Measurements from ENCODE around the gene SPINK9.

DNA sequence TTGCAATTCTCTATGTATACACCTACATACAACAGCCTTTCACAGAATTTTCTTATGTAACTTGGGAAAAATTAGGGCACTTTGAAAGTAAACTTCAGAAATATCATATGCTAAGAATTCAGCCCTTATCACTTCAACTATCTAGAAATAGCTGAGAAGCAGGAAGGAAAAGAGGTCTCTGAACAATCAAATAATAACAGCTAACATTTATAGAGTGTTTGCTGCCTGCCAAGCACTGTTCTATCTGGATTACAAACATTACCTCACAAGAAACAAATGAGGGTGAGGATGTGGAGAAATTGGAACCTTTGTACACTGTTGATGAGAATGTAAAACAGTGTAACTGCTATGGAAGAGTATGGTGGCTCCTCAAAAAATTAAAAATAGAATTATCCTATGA lies 44.0 kb downstream of the SPINK9 start:
- TF ChIP-seq, protein P1, sequence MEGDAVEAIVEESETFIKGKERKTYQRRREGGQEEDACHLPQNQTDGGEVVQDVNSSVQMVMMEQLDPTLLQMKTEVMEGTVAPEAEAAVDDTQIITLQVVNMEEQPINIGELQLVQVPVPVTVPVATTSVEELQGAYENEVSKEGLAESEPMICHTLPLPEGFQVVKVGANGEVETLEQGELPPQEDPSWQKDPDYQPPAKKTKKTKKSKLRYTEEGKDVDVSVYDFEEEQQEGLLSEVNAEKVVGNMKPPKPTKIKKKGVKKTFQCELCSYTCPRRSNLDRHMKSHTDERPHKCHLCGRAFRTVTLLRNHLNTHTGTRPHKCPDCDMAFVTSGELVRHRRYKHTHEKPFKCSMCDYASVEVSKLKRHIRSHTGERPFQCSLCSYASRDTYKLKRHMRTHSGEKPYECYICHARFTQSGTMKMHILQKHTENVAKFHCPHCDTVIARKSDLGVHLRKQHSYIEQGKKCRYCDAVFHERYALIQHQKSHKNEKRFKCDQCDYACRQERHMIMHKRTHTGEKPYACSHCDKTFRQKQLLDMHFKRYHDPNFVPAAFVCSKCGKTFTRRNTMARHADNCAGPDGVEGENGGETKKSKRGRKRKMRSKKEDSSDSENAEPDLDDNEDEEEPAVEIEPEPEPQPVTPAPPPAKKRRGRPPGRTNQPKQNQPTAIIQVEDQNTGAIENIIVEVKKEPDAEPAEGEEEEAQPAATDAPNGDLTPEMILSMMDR (IDR thresholded peaks at IDR 0.05) = no peak
- TF ChIP-seq EZH2 (IDR thresholded peaks at IDR 0.05) = no peak

Measured in neural progenitor cell (in vitro differentiated cells).